AG04450 (cell line): ENCODE results near the gene ITGB7. TPM values are rescaled to one million over a fixed set of nuclear protein-coding genes. Genes with fewer than 3 reads are reported as not detected.

Experiments used
- CTCF ChIA-PET: fragments of 300-600, 350-600 bp; formaldehyde crosslinking; extraction: SDS; loops from one replicate; lab custom pipeline; 2022; ENCODE audit warnings: antibody characterized with exemption, inconsistent platforms; lab: Charles Lee
- POLR2A ChIA-PET: fragments of 350-600 bp; formaldehyde crosslinking; extraction: SDS; loops from one replicate; lab custom pipeline; 2021; ENCODE audit warnings: antibody characterized with exemption, inconsistent platforms; lab: Yijun Ruan, JAX
- DNase-seq: peaks from one replicate; pipeline ENCODE4 v3.0.0-alpha.2; 2011; ENCODE audit warnings: low read depth, low spot score
- H3K27ac ChIP-seq: one replicate; pipeline ENCODE4 v1.5.1; 2012; ENCODE audit warnings: low read depth, low read length, control low read depth
- H3K27me3 ChIP-seq: one replicate; pipeline ENCODE4 v1.6.0; 2012; ENCODE audit warnings: low read length; ENCODE audit not compliant: control insufficient read depth, insufficient read depth
- H3K4me3 ChIP-seq: 2 replicates; pipeline ENCODE4 v1.5.1; 2011; ENCODE audit warnings: mild to moderate bottlenecking, low read depth, low read length, control low read depth
- H3K9me3 ChIP-seq: 2 replicates; pipeline ENCODE4 v1.5.1; 2012; ENCODE audit warnings: low read length; ENCODE audit not compliant: control insufficient read depth, insufficient read depth
- polyA plus RNA-seq: library from polyadenylated mRNA; depleted of rRNA; stranded (reverse); fragments of >200 nt; gene quantifications from 2 replicates; pipeline ENCODE4 v1.2.3, GENCODE V29; 2011
- TF ChIP-seq, protein P1 (sequence below): IDR thresholded peaks from 2 replicates; pipeline ENCODE4 v1.5.1; 2011; ENCODE audit warnings: low read depth, low read length, control low read depth, inconsistent platforms

Gene ITGB7
- polyA plus RNA-seq, 1 experiment = 0.15 TPM

DNA sequence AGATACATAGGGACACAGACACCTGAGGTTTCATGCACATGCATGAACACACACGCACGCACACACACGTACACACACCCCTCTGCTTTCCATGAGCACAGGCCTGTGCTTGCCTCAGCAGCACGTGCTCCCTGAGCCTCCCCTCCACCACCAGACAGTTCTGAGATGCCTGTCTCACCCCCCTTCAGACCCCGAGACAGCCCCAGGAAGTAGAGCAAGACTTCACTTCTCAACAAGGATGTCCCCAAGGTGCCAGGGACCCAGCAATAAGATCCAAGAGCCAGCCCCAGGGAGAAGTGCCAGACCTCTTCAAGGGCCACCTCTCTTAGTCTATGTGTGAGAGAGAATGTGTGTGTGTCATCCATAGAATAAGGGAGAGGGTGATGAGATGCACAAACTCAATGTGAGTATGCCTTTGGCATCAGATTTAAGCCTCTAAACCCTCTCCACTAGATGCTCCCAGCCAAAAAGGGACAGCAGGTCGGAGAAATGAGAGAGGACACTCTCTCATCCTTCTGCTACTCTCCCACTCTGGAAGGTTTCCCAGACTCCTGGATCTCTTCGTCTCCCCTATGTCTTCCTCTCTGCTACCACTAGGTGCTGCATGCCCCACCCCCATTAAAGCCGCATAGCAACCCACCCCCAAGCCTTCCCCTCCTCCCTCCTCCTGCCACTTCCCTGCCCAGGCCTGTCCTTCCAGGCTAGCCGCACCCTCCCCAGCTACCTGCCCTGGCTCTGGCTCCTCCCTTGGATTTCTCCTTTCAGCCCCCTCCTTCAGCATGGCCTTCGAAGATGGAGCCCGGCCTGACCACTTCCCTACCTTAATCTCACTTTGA is 17.2 kb upstream of the ITGB7 start:
- DNase-seq = no peak
- no peak overlapping the region for H3K4me3 ChIP-seq
- ChIA-PET POLR2A (no interaction called here), CTCF (interaction anchor here (0.8 to 1.5 kb wide), 3 partner anchors 12 to 177 kb away, joined by 3 read pairs; no protein-coding TSS in a partner anchor)
- H3K27ac ChIP-seq = no peak overlapping the region
- no peaks in the 10 kb centered on the region for H3K27me3 ChIP-seq
- TF ChIP-seq, protein P1, sequence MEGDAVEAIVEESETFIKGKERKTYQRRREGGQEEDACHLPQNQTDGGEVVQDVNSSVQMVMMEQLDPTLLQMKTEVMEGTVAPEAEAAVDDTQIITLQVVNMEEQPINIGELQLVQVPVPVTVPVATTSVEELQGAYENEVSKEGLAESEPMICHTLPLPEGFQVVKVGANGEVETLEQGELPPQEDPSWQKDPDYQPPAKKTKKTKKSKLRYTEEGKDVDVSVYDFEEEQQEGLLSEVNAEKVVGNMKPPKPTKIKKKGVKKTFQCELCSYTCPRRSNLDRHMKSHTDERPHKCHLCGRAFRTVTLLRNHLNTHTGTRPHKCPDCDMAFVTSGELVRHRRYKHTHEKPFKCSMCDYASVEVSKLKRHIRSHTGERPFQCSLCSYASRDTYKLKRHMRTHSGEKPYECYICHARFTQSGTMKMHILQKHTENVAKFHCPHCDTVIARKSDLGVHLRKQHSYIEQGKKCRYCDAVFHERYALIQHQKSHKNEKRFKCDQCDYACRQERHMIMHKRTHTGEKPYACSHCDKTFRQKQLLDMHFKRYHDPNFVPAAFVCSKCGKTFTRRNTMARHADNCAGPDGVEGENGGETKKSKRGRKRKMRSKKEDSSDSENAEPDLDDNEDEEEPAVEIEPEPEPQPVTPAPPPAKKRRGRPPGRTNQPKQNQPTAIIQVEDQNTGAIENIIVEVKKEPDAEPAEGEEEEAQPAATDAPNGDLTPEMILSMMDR = peak; percentile 39
- H3K9me3 ChIP-seq = no peaks in the 10 kb centered on the region; the same call in 1 of the 2 replicates

DNA sequence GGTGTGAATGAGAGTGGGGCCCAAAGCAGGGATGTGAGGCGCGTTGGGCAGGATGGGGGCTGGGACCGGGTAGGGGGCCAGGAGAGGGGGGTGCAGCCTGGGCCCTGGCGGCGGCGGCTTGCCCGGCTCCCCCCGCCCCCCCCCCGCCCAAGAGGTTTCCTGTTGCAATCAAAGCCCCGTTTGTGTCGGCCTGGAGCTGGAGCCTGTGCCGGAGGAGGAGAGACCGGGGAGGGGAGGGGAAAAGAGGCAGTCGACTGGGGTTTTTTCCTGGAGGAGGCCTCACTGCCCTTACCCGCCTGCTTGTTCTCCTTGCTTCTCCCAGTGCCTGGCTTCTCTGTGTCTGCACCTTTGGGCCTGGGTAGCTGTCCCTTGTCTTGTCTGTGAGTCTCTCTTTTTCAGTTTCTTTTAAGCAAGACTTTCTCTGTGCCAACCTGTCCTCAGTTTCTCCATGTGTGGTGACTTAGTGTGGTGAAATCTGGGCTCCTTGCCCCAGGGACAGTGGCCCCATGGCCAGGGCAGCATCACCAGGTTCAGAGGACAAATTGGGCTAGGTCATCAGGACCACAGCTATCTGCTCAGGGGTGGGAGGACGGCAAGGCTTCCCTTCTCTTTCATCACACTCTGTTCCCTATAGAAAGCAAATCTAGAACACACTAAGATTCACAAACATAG is 16.5 kb upstream of the ITGB7 start:
- Histone ChIP-seq H3K9me3 (no peaks in the 10 kb centered on the region; the same call in 1 of the 2 replicates), H3K27me3 (no peaks in the 10 kb centered on the region), H3K27ac (peak overlapping the region; percentile 57), H3K4me3 (peak overlapping the region; percentile 3; the same call in 1 of the 2 replicates)
- TF ChIP-seq, protein P1 = no peak
- POLR2A ChIA-PET = interaction anchor here (0.6 kb wide), 1 partner anchor 26 kb away, joined by 3 read pairs; no protein-coding TSS in a partner anchor
- no peak for DNase-seq
- CTCF ChIA-PET = interaction anchor here (0.6 to 1.5 kb wide), 4 partner anchors 11 to 176 kb away, joined by 3 to 6 read pairs (median 3); no protein-coding TSS in a partner anchor

DNA sequence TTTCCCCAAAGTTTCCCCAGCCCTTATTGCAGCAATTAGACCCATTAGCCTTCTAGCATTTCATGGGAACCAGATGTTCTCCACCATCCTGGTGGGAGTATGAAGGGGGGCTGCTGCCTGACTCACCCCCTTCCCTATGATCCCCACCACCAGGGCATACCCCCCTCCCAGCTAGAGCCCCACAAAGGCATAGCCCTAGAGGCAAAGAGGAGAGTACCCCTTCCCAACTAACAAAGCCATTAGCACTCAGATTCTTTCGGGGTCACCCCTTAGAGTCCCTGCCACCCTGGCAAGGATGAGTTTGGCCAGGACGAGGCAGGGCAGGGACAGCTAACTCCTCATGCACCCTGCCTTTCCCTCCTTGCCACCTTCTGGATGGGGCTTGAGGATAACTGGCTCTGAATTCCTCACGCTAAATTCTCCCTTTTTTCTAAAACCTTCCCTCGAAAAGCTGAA is 15.8 kb upstream of the ITGB7 start:
- Histone ChIP-seq H3K9me3 (no peaks in the 10 kb centered on the region; the same call in 1 of the 2 replicates), H3K27me3 (no peaks in the 10 kb centered on the region), H3K4me3 (no peak overlapping the region), H3K27ac (peak overlapping the region; percentile 43)
- ChIA-PET POLR2A (no interaction called here), CTCF (interaction anchor here (0.6 to 1.5 kb wide), 3 partner anchors 33 to 176 kb away, joined by 3 to 6 read pairs (median 3); no protein-coding TSS in a partner anchor)
- TF ChIP-seq, protein P1 = no peak
- DNase-seq = no peak

DNA sequence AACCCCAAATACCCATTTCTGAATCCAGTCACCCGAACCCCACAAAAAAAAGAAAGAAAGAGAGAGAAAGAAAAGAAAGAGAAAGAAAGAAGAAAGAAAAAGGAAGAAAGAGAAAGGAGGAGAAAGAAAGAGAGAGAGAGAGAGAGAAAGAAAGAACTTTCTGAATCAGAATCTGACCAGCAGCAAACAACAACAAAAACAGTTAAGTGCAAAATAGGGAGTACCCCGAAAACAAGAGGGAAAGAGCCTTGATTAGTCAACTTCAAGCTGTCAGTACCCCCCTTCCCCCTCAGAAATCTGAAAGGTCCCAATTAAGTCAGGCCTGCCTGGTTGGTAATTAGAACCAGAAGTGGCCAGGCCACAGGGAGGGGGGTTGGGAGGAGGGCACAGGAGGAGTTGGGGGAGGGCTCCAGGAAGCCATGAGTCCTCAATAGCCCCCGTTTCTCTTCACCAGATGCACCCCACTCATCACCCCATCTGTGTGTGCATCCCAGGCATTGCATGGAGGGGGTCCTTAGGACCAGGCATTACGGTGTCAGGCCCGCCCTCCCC is 15.2 kb upstream of the ITGB7 start:
- Histone ChIP-seq H3K4me3 (peak overlapping the region; percentile 34), H3K27ac (peak overlapping the region; percentile 21), H3K9me3 (no peaks in the 10 kb centered on the region; the same call in 1 of the 2 replicates), H3K27me3 (no peaks in the 10 kb centered on the region)
- TF ChIP-seq, protein P1 = no peak
- no peak for DNase-seq
- ChIA-PET CTCF (no interaction called here), POLR2A (no interaction called here)
